CD4-positive, alpha-beta T cell treated with Interleukin-10 for 1 hour (primary cell): ENCODE measurements around the gene UBE3C.
"Not testable (repeated sequence)": the region's sequence is repeated elsewhere in the genome, so short reads cannot be mapped to it uniquely, and the experiment has no call there.

ENCODE experiments used
- DNase-seq: peaks from one replicate; pipeline ENCODE4 v3.0.0-alpha.2; 2020

UBE3C gene

DNA sequence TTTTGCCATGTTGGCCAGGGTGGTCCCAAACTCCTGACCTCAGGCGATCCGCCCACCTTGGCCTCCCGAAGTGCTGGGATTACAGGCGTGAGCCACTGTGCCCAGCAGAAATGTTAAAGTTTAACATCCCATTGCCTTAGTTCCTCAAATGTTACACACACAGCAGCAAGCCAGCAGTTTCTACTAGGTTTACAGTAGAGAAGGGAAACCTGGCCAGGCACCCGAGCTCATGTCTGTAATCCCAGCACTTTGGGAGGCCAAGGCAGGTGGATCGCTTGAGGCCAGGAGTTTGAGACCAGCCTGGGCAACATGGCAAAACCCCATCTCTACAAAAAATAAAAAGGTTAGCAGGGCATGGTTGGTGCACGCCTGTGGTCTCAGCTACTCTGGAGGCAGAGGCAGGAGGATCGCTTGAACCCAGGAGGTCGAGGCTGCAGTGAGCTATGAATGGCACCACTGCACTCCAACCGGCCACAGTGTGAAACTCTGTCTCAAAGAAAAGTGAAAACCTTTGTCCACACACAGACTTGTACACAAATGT, 135.4 kb downstream of the UBE3C start:
- DNase-seq, result not testable (repeated sequence)

DNA sequence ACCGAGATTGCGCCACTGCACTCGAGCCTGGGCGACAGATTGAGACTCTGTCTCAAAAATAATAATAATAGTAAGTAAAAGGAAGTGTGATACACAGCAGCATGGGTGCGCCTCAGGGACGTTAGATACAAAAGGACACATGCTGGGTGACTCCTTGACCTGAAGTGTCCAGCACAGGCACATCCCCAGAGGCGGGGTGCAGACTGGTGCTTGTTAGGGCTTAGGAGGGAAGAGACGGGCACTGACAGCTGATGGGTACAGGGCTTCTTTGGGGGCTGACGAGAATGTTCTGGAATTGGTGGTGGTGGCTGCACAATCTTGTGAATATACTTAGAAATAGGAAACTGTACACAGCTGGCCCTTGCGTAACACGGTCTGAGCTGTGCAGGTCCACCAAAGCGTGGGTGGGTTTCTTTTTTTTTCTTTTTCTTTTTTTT, 136.3 kb downstream of the UBE3C start:
- no peak for DNase-seq

DNA sequence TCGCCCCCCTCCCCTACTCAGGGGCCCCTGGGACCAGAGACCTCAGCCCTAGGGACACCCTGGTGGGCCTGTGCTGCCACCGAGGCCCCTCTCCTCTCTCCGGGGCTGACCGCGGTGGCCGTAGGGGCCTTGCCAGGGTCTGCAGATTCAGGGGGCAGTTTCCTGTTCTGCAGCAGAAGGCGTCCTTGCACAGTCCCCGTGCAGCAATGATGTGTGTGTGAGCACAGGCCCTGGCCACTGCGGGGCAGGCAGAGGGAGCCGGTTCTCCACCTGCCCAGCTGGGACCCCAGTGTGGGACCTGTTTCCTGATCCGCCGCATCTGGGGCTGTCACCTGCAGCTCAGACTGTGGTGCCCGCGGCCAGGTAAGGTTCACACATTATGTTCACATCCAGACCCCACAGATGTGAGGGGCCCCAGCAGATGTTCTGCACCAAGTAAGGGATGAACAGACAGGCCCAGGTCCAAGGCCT, 137.4 kb downstream of the UBE3C start:
- no peak for DNase-seq

DNA sequence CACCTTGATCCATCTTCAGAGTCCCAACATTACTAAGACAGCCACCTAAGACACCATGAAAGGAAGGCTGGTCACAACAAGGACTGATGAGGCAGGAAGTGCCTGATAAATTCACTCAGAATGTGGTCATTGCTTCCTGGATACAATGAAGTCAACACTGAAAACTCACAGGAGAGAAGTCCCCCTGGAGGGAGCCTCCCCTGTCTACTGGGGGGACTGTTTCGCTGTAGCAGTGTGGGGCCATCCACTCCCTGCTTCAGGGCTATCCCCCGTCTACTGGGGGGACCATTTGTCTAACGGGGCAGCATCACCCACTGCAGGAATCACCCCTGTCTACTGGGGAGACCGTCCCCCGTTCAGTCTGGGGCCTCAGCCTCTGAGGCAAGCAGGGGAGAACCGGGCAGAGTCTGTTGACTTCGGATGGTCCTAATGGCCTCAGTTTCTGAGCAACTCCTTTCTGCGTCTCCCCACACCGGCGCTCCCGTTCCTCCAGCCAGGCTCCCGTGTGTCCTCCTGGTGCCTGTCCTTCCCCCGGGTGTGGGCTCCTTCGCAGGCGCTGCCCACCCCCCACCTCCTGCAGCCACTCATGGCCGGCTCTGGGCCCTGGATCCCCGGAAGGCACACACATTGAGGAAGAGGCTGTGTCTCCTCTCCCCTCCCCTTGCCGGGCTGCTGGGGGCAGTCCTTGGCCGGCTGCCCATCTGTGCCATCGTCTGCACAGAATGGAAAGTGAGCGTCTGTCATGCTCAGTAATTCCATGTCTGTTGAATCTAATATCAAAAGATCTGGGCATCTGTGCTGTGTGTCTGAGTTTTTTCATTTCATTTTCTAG, 138.2 kb downstream of the UBE3C start:
- DNase-seq, result peak; percentile 46

DNA sequence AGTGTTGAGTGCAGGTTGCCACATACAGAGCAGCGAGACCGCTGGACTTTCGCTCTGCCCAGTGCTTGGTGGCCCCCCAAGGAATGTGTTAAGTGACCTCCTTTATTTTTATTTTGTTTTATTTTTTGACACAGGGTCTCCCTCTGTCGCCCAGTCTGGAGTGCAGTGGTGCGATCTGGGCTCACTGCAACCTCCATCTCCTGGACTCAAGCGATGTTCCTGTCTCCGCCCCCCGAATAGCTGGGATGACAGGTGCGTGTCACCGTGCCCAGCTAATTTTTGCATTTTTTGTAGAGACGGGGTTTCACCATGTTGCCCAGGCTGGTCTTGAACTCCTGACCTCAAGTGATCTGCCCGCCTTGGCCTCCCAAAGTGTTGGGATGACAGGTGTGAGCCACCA, 138.8 kb downstream of the UBE3C start:
- not testable (repeated sequence) for DNase-seq

DNA sequence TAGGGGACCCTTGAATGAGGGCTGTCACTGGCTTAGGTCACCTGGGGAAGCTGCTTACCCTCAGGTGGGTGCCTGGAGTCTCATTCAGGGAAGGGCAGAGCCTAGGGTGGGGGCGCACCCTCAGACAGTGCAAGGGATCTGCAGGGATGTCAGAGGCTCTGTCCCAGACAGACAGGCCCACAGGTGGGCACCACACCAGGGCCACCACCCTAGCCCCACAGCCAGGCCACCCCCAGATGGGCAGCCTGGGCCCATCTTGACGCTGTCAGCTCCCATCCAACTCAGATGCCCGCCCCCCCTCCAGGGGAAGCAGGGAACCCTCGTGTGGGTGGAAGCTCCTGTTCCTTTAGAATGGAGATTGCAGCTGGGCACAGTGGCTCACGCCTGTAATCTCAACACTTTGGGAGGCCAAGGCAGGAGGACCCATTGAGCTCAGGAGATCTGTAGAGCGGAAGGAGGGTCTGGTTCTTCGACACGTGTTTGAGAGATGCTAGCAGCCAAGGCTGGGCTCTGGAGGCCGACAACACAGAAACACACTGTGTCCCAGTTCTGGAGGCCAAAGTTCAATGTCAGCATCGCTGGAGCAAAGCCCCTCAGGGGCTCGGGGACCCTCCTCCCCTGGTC, 139.6 kb downstream of the UBE3C start:
- no peak for DNase-seq

DNA sequence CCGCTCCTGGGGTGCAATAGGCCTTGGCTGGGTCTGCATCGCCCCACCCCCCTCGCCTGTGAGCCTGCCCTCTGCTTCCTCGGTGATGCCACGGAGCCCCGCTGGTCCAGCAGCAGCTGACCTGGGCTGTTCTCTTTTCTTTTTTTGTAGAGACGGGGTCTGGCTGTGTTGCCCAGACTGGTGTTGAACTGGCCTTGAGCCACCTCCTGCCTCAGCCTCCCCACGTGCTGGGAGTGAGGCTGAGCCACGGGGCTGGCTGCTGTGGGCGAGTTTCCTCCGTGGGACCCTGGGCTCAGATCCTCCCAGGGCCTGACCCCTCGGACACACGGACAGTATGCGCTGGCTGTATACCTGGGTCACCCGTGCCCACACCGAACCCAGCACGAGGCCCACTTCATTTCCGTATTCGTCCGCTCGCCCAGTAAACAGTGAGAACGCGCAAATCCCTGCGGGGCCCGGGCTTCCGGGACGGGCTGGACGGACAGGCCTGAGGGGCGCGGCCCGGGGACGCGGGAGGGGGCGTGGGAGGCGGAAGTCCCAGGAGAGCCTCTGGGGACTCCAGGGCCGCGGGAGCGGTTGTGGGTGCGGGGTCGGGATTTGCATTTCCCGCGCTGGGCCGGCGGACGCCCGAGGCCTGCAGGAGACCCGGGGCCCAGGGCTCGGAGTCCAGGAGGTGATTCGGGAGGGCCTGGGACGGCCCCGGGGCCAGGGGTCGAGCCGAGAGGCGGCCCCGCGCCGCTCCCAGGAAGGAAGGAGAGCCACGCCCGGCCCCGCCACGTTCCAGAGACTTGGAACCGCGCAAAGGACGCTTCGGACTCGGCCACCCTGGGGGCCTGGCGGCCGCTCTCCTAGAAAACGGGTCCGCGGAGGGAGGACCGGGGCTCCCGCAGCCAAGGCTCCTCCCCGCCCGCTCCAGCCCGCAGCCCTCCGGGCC, 140.3 kb downstream of the UBE3C start:
- no peak for DNase-seq

DNA sequence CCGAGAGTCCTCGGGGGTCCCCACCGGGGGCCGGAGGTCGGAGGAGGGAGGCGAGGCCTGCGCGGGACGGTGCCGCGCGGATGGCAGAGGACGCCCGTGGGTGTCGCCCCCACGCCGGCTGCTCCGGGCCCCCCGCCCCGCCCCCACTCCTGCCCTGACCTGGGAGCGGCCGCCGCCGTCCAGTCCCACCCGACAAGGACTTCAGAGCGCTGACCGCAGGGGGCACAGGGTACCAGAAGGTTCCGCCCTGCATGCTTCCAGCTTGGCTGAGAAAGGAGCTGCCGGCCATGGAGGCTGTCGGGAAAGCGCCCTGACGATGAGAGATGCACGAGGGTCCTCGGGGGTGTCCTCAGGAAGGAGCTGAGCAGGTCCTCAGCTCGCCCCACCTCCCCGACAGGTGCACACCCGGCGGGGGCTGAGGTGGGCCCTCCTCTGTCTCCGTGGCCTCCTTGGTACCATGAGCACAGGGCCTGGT, 141.1 kb downstream of the UBE3C start:
- DNase-seq, result no peak

DNA sequence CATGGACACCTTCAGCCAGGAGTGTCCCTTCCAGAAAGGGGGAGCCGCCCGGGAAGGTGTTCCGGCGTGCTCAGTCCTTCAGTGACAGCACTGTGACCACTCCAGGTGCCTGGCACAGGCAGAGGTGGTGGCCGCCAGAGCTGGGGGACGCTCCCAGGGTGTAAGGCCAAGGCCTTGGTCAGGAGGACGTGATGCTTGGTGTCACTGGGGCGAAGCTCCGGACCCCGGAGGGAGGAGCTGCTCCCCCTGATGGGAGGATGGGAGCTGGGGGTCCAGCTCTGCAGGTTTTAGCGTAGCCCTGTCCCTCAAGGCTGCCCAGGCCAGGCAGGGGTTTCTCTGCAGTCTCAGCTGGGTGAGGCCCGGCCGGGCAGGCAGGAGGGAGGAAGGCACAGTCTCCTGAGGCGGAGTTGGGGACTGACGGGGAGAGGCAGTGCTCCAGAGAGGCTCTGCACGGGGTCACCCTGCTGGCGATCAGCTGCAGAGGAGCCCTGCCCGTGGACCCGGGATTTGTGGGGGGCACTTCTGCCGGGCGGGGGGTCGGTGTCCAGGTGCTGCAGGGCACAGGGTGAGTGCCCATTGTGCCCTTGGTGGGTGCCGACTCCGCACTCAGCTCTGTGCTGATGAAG, 141.6 kb downstream of the UBE3C start:
- DNase-seq, result no peak

DNA sequence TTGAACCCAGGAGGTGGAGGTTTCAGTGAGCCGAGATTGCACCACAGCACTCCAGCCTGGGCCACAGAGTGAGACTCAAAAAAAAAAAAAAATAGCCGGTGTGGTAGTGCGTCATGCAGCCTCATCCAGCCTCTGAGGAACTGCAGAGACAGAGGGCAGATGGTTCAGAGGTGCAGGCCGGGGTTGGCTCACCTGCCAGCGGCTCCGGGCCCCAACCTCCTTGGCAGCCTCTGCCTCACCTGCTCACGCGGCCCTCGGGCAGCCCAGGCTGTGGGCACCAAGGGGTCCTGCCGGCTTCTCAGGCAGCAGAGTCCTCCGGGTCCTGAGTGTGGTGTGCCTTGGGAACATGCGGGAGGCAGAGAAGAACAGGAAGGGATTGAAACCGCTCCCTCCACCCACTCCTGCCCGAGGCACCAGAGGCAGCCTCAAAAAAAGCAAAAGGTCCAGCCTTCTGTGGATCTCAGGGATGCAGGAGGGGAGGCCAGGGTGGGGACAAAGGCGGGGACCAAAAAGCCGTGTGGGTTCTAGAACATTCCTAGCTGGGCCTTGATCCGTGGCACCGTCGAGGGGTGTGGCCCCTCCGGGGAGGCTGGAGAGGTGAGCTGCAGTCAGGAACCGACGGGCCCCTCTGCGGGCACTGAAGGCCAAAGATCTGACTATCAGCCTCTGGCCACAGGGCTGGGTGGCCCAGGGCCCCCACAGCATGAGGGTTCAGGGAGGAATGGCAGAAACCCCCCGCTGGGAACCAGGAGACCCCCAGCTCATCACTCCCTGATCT, 142.7 kb downstream of the UBE3C start:
- no peak for DNase-seq

DNA sequence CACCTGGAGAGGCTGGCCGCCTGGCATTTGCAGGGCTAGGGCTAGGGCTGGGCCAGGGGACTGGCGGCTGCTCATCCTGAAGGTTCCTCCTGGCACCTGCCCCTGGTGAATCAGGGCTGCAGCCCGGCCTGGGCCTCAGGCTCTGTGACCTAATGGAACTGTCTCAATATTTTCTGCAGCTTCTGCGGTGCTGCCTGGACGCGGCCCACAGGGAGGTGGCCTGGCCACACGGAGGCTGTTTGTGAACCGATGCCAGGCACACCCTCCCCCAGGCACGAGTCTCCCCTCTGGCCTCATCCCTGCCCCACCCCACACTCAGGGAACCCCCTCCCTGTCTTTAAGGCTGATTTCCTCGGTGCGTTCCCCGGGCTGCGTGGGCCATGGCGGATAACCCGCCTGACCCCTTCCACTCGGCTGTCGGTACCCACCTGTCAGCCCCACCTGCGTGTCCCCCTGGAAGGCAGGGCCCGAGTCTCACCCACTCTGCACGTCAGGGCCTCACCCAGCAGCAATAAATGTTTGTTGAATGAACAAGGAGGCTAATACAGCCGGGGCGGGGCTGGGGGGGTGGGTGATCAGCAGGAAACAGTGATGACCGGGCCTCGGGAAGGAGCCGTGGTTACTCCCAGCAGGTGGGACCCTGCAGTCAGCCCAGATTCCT, 143.5 kb downstream of the UBE3C start:
- no peak for DNase-seq

DNA sequence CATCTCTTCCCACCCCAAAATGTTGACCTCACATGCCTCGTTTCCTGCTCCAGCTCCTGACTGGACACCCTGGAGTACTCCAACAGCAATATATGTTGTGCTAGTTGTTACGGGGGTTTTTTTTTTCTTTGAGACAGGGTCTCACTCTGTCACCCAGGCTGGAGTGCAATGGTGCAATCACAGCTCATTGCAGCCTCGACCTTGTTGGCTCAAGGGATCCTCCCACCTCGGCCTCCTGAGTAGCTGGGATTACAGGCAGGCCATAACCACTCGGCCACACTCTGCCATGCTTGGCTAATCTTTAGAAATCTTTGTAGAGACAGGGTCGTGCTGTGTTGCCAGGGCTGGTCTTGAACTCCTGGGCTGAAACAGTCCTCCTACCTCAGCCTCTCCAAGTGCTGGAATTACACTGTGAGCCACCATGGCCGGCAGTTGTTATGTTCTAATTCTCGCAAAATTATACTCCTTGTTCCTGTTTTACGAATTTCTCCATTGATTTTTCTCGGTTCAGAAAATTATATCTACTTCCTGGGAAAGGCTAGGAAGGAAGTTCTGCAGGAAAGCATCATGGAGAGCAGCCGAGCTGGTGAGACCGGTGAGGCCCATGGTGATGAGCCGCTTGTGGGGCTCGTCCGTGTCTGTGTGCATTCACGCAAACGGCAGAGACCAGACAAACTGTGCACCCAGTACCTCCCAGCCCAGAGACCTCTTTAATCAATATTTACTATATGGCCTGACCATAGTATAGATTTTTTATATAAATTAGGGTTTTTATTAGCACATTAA, 145.7 kb downstream of the UBE3C start:
- DNase-seq, result no peak

DNA sequence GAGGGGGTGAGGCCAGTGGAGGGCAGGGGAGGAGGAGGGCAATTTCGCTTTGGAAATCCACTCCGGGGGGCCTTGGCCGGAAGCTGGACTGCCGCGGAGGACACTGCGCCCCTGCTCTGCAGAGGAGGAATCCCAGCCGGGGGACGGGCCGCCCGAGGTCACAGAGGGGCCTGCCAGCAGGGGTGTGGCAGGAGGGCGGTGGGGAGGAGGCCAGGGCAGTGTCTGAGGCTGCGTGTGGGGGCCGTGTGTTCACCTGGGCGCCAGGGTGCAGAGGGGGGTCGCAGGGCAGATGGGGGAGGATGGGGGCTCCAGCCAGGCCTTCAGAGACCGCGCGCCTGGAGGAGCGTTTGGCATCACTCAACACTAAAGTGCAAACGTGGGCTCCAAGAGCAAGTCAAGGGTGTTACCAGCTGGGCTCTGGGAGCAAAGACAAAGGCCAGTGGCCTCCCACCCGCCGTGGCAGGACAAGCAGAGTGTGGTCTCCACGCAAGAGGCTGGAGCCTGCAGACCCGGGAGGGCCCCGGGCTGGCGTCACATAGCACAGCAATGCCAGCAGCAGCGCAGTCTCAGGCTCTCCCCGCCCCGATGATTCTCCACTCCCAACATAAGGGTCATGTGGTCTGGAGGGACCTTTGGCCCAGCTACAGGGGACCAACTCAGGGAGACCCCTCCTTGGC, 152.8 kb downstream of the UBE3C start:
- no peak for DNase-seq

DNA sequence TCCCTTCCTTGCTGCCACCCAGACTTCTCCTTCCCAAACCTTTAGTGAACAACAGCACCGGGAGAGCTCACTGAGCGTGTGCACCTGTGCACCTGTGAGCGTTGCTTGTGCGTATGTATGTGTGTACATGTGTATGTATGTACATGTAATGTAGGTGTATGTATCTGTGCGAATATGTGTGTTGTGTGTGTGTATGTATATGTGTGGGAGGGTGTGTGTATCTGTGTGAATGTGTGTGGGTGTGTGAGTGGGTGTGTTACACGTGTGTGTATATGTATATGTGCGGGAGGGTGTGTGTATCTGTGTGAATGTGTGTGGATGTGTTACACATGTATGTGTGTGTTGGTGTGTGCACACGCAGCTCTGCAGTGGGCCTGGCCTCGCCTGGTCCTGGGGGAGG, 153.5 kb downstream of the UBE3C start:
- DNase-seq, result no peak

DNA sequence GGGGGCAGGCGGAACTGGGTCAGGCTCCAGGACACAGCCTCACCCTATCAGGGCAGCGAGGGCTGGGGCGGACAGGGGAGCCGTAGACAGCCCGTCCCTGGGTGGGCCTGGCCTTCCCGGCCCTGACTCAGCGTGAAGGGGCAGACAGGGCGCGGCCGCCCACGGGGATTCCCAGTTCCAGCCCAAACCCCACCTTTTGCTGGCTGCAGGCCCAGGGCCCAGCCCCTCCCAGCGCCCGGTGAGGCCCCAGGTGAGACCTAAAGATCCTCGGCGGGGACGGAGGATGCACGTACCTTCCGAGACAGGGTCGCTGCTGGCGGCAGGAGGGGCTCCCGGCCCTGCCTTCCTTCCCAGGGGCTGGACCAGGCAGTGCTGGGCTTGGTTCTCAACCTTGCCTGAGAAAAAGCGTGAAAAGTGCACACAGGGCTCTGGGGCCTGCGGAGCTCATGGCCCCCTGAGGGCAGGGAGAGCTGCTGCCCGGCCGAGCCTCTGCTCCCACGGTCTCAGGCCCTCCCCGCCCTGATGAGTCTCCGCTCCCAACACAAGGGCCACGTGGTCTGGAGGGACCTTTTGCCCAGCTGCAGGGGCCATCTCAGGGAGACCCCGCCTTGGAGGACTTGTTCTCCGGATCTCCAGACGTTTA, 154.2 kb downstream of the UBE3C start:
- no peak for DNase-seq

DNA sequence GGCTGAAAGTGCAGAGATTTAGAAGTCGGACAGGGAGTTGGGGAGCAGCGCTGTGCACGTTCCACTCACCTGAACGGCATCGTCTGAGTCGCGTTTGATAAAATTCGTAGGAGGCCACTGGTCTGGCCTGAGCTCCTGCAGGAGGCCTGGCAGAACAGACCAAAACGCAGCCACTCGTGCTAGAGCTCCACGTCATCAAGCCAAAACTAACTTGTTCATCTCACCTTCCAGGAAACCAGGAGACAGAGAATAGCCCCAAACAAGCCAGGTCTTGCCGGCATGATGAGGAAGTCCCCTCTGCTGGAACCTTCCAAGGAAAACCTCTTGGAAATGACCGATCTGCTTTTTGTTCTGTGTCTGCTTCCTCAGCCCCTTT, 154.7 kb downstream of the UBE3C start:
- no peak for DNase-seq

DNA sequence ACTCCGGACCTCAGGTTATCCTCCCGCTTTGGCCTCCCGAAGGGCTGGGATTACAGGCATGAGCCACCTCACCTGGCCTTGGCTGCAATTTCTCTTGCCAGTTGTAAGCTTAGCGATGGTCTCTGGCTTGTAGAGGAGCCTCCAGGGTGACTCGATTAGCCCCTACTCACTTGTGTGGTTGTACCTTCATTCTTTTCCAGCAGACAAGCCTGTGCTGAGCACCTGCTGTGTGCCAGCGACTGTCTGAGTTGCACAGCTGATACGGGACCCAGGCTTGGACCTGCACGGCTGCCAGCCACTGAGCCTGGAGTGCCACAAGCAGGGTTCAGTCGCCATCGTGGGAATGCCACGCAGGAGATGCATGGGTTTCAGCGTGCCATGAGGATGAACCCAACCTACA, 156.0 kb downstream of the UBE3C start:
- no peak for DNase-seq

DNA sequence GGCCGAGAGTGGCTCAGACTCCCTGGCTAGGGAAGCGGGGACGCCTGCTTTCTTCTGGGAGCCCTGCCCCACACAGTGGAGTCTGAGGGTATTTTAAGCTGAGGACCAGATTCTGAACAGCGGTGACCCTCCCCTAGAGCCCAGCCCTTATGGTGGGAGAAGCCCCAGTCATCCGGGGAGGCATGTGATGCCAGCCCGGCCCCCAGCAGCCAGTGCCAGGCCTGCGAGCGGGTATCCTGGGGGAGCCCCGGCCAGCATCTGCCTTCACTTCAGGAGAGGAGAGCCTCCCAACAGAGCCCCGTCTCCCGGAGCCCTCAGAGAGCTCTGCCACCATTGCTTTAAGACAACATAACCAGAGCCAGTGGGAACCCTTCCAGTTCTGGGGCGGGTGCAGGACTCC, 156.6 kb downstream of the UBE3C start:
- no peak for DNase-seq

DNA sequence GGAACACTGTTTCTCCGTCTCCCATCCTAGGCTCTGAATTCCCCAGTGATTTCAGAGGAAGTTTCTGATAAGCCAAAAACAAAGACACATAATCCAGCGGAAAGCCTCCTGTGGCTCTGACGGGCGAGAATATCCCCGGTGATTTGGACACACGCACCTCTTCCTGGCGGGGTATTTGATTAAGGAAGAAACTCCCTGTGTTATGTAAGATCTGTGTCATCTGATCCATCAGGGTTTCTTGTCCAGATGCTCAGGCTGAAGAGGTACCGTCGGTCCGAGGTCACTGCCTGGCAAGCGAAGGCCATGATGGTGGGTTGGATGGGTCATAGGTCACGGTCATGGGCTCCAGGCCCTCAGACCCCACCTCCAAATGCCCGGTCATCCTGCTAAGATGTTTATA, 158.5 kb downstream of the UBE3C start:
- no peak for DNase-seq
